ENCODE measurements around the gene FCHO1.

The FCHO1 gene

DNA sequence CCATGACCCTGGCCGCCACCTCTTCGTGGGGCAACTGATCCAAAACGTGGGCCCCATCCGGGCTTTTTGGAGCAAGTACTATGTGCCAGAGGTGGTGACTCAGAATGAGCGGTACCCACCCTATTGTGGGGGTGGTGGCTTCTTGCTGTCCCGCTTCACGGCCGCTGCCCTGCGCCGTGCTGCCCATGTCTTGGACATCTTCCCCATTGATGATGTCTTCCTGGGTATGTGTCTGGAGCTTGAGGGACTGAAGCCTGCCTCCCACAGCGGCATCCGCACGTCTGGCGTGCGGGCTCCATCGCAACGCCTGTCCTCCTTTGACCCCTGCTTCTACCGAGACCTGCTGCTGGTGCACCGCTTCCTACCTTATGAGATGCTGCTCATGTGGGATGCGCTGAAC is 60.4 kb downstream of the FCHO1 start:
- H3K4me3 ChIP-seq (replicated peaks; ENCODE audit: low read depth, low read length), result no peak overlapping the region
- TF ChIP-seq, protein P1, sequence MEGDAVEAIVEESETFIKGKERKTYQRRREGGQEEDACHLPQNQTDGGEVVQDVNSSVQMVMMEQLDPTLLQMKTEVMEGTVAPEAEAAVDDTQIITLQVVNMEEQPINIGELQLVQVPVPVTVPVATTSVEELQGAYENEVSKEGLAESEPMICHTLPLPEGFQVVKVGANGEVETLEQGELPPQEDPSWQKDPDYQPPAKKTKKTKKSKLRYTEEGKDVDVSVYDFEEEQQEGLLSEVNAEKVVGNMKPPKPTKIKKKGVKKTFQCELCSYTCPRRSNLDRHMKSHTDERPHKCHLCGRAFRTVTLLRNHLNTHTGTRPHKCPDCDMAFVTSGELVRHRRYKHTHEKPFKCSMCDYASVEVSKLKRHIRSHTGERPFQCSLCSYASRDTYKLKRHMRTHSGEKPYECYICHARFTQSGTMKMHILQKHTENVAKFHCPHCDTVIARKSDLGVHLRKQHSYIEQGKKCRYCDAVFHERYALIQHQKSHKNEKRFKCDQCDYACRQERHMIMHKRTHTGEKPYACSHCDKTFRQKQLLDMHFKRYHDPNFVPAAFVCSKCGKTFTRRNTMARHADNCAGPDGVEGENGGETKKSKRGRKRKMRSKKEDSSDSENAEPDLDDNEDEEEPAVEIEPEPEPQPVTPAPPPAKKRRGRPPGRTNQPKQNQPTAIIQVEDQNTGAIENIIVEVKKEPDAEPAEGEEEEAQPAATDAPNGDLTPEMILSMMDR (IDR thresholded peaks at IDR 0.05; ENCODE audit: low read length, missing control alignments), result no peak
- no peak for DNase-seq (ENCODE audit: low read depth)

DNA sequence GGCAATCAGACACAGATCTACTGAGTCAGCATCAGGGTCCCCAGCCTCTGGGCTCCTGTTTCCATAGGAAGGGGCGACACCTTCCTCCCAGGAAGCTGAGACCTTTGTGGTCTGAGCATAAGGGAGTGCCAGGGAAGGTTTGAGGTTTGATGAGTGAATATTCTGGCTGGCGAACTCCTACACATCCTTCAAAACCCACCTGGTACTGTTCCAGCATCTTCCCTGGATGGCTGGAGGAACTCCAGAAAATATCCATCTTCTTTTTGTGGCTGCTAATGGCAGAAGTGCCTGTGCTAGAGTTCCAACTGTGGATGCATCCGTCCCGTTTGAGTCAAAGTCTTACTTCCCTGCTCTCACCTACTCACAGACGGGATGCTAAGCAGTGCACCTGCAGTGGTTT is 60.8 kb downstream of the FCHO1 start:
- TF ChIP-seq, protein P1 (IDR thresholded peaks at IDR 0.05; ENCODE audit: low read length, missing control alignments), result no peak
- H3K4me3 ChIP-seq (replicated peaks; ENCODE audit: low read depth, low read length), result no peak overlapping the region
- no peak for DNase-seq (ENCODE audit: low read depth)

DNA sequence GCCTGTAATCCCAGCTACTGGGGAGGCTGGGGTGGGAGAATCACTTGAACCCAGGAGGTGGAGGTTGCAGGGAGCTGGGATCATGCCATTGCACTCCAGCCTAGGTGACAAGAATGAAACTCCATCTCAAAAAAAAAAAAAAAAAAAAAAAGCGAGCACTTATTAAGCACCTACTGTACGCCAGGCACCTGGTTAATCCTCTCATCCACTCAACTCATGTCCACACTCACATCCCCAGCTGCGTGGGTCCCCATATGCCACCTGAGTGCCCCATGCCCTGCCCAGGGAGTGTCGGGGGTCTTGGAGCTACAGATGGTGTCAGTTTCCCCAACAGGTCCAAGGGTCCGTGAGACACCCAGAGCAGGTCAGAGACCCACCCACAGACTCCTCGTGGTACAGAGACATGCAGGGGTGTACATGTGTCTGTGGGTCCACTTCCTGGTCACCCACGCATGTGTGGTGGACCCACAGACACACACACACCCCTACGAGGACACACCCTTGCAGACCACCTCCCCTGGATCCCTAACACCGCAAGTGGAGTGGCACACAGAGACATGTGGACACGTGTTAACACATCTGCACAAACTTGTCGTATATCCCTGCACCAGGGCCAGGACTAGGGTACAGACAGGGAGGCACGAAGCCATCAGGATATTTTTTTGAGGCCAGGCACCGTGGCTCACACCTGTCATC is 66.5 kb downstream of the FCHO1 start:
- TF ChIP-seq, protein P1 (IDR thresholded peaks at IDR 0.05; ENCODE audit: low read length, missing control alignments), result no peak
- H3K4me3 ChIP-seq (replicated peaks; ENCODE audit: low read depth, low read length), result no peak overlapping the region
- DNase-seq (ENCODE audit: low read depth), result no peak

DNA sequence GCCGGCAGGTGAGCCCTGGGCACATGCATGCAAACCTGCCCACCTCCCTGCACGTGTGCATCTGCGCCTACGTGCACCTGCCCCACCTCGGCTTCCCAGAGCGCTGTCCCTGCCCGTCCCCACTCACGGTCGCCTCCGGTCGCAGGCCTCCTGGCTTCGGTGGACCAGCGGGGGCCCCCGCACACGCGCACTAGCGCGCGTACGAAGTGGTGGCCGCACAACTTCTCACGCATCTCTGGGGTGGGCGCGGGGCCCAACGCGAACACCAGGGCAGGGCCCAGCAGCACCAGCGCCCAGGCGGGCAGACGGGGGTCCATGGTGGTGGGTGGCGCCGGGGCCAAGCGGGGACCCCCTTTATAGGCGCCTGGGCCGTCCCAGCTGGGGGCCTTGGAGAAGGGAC is 69.9 kb downstream of the FCHO1 start, which contains the start of gene INSL3:
Gene INSL3, minus strand, starts transcription at position 330 of the 400 bp plus-strand sequence. Its CDS starts 13 bp downstream, at position 317.
- DNase-seq (ENCODE audit: low read depth), result no peak
- TF ChIP-seq, protein P1 (IDR thresholded peaks at IDR 0.05; ENCODE audit: low read length, missing control alignments), result no peak
- no peak within 1 kb of the TSS for H3K4me3 ChIP-seq (replicated peaks; ENCODE audit: low read depth, low read length)

DNA sequence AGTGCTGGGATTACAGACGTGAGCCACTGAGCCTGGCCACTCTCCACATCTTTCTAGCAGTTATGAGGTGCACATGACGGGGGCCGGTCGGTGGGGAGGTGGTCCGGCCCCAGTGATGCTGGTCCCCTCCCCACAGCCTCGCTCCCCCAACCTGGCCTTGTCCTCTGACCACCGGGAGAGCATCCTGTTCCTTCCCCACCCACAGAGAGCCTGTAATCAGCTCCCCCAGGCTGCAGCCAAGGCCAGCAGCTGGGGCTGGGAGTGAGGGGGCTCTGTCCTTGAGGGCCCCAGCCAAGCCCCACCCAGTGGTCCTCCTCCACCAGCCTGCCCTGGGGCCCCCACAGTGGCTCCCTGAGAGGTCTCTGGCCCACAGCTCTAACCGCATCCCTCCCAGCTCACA is 73.1 kb downstream of the FCHO1 start:
- TF ChIP-seq, protein P1 (IDR thresholded peaks at IDR 0.05; ENCODE audit: low read length, missing control alignments), result no peak
- no peak overlapping the region for H3K4me3 ChIP-seq (replicated peaks; ENCODE audit: low read depth, low read length)
- no peak for DNase-seq (ENCODE audit: low read depth)

DNA sequence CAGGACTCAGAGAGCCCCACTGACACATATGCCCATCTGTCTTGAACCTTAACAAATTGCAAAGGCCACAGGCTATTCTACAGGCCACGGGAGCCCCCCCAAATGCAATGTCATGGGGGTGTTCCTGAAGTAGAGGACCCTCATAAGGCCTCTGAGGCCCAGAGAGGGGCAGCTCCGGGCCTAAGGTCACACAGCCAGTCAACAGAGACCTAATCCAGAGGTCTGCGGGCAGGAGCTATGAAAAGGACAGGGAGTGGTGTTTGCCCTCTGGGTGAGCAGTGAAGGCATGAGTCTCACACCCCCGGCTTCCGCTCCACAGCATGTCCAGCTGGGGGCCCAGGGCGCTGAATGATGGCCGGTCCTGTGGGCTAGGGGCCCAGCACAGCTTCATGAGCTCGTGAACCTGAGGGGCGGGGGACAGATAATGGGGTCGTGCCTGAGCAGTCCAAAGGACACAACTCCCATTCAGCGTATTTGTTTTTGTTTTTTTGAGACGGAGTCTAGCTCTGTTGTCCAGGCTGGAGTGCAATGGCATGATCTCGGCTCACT is 75.3 kb downstream of the FCHO1 start:
- TF ChIP-seq, protein P1 (IDR thresholded peaks at IDR 0.05; ENCODE audit: low read length, missing control alignments), result no peak
- no peak for DNase-seq (ENCODE audit: low read depth)
- no peak overlapping the region for H3K4me3 ChIP-seq (replicated peaks; ENCODE audit: low read depth, low read length)
